Cerebellar cortex (tissue), 1 donor: ENCODE results near the gene TMEM39A.

ENCODE experiments used
- DNase-seq: peaks from one replicate; pipeline ENCODE4 v3.0.0-alpha.2; 2015; ENCODE audit warnings: low spot score

Gene TMEM39A

GRCh38 chr3:119401069-119401468 is 62.3 kb downstream of the TMEM39A start:
- DNase-seq, result no peak

- no peak for DNase-seq
Observed at GRCh38 chr3:119400466-119400865, 62.9 kb downstream of the TMEM39A start.

- DNase-seq, result no peak
Observed at GRCh38 chr3:119396870-119397269, 66.5 kb downstream of the TMEM39A start.

- no peak for DNase-seq
Observed at GRCh38 chr3:119395923-119396358, 67.5 kb downstream of the TMEM39A start.

GRCh38 chr3:119388577-119388976 is 74.8 kb downstream of the TMEM39A start:
- DNase-seq, result no peak

- DNase-seq, result no peak
Observed at GRCh38 chr3:119382134-119382533, 81.3 kb downstream of the TMEM39A start.

- DNase-seq, result no peak
Observed at GRCh38 chr3:119380697-119381096, 82.7 kb downstream of the TMEM39A start.
